Activated T-helper 1 cell treated with Interleukin-2 at 50 U/mL for 16 hours (primary cell): ENCODE measurements around the gene DCLK3.

Experiments used
- DNase-seq: peaks from one replicate; pipeline ENCODE4 v3.0.0-alpha.2; 2020; ENCODE audit warnings: low read depth

The DCLK3 gene

DNA sequence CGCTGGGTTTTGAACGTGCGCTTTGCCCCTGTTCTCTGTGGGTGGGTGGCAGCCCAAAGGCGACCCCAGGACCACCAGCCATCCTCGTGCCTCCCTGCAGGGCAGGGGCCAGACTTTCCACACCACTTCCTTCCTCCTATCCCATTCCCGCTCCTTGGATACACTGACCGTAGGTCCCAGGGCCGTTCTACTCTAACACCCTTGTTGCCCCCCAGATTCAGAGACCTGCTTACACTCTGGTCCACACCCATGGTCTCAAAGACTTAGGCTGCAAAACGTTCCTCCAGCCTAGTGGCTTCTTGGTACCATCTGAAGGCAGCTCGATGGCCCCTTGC lies 318 bp upstream of the DCLK3 start:
- DNase-seq: no peak

DNA sequence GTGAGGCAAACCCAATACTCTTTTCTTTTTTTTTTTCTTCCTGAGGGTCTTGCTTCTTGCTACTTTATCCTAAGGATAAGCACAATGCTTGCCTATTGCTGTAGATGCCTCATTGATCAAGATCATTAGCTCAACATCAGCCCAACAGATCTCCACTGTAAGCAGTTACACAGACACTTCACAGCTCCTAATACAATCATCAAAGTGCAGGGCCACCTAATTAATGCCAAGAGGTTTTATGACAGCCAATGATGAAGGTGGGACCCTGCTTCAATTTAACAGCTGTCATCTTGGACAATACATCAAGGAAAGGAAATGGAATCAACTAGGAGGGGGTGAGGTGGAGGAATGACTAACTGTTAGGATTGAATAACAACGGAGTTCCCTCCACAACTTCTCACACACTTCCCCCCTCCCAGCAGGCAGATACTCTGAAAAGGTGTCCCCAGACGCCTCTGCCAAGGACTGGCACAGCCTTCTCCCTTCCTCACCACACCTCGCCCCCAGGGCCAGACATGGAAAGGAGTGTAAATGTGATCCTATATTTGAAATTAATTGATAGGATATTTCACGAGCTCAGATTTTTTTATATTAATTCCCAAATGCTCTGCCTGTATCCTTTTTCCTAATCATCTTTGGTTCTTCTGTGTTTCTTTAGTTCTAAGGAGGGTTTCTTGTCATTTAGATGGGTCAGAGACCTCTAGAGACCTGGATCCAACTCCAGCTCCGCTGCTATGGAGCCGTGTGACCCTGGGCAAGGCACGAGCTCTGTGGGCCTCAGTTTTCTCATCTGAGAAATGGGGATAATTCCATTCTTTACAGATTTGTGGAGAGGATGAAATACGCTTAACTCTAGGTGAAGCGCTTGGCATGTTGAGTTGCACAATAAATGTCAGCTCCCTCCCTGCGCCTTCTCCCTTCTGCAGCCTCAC lies 1.2 kb downstream of the DCLK3 start:
- no peak for DNase-seq

DNA sequence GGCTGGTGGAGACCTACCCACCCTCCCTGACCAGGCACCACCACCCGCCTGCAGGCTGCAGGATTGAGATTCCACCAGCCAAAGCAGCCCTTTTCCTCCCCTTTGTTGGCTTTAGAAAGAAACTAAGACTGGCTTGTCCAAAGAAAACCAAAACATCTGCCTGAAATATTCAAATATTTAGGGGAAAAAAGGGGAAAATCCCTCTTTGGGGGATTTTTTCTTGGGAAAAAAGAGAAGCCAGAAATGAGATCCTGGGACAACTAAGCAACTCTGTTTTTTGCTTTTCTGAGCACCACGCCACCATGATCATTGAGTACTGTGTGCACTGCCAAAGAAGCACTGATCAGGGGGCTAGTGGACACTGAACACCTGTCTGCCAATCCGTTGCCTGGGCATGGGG lies 2.6 kb downstream of the DCLK3 start:
- DNase-seq: no peak

DNA sequence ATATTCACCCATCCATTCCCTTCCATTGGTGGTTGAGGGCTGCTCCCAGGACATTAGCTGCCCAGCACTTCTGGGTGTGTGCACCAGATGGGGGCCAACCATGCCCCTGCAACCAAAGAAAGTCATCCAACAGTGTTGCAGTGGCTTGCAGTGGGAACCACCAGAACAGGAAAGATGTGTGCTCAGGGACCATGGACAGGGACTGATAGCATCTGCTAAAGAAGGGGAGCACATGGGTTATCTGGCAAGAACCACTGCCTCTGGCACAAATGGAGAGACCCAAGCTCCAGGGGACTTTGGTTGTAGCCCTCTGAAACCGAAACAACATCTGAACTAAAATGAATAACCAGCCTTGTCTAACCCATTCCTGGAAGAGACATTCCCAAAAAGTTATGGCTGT lies 8.1 kb downstream of the DCLK3 start:
- no peak for DNase-seq

DNA sequence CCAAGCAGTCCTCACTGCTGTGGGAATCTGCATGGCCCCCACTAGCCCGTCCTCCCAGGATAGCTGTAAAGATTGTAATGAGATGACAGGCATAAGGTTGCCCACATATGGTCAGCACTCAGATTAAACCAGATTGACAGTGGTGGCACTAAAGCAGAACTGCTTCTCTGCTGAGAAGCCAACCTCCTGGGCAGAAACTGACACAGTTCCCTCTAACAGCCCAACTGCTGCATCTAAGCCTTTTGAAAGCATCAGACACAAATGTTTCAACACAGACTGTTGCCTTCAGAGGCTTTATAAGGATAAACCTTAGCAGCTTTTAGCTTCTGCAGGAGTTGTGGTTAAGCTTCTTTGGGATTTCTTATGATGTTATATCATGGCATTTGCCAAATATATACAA lies 13.0 kb downstream of the DCLK3 start:
- DNase-seq: no peak

DNA sequence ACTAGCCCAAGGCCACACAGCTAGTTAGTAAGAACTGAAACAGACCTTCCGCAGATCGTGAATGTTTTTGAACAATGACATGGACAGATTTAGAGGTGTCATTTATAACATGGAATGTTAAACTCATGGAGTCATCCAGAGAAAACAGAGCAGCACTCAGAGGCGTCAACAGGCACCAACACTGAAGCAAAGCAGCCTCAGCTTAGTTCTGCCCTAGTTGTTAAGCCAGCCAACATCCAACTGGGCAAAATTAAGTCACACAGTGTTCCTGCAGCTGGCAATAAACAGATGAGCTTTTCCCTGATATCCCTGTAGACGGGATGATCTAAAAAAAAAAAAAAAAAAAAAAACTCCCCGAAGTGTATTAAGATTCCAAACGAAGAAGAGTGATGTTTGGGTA lies 13.6 kb downstream of the DCLK3 start:
- no peak for DNase-seq

DNA sequence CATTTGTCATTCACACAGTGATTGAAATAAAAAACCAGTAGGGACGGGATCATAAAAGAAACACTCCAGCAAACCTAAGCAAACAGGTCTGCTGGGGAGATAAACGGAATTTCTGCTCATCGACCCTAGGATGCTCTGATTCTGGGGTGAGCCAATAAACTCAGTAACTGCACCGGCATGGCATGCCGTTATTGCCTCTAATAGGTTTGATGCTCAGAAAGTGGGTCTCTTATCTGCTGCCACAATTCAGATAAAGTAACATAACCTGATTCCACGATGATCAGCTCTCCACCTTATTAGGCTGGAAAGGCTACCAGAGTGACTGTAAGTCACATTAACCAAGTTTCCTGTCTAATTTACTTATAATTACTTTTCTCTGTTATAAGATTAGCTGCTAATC lies 19.6 kb downstream of the DCLK3 start:
- no peak for DNase-seq

DNA sequence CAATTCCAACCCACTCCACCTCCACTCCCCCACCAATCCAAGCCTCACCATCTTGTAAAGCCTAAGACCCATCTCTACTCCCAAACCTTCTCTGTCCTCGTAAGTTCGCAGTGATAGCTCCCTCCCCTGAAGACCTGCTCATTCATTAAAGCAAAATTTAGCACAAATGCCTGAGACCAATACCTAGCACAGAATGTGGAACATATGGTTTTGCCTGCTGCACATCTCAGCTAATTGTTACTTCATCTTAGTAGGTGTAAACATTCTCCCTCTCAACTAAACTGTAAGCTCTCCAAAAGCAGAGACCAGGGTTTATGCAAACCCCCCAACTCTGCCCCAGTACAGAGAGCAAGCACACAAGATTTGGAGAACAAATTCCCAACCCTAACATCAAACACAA lies 20.5 kb downstream of the DCLK3 start:
- no peak for DNase-seq

DNA sequence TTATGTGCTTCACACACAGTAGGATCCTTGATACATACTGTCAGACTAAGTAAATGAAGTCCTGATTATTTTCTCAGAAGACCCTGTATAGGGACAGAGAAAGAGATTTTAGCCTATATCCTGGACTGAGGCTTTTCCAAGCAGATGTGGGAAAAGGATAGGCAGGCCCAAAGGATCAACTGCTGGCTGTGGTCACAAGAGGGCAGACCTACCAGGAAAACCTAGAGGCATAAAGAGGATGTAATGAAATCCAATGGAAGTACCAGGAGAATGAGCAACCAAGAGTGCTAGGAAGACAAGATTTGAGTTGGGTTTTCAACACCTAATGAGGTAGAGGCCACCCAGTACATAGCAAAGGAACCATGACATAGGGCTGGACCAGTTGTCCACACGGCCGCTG lies 23.1 kb downstream of the DCLK3 start:
- no peak for DNase-seq

DNA sequence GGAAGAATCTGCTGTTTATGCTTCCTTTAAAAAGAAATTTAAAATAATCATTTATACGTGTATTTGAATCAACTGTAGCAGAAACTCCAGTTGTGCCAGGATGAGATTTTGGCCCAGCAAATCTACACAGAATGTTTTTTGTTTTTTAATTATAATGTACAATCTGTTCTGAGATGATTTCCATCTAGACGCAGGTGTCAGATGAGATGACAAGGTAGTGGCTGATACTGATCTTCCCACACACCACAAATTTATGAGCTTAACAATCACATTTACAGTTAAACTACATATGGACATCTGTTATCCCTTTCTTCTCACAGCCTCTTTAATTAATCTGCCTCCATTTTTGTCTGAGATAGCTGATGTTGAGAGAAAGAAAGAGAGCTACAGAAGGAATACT lies 23.6 kb downstream of the DCLK3 start:
- DNase-seq: no peak

DNA sequence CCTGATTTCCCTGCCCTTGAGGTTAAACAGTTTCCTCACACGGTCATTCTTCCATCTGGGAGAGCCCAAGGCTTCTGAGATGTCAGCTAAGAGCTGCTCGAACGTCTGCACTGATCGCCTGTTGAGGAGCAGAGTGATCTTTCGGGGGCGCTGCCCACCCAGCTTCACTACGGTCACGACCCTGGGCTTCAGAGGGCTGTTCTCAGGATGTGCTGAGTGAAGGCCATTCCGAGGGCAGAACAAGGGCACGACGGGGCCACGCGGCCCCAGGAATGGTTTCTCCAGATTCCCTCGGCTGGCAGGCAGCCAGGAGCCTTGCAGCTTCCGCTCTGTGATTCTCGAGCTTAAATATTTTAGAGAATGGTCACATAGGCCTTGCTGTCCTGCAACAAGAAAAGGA lies 25.7 kb downstream of the DCLK3 start:
- DNase-seq: no peak

DNA sequence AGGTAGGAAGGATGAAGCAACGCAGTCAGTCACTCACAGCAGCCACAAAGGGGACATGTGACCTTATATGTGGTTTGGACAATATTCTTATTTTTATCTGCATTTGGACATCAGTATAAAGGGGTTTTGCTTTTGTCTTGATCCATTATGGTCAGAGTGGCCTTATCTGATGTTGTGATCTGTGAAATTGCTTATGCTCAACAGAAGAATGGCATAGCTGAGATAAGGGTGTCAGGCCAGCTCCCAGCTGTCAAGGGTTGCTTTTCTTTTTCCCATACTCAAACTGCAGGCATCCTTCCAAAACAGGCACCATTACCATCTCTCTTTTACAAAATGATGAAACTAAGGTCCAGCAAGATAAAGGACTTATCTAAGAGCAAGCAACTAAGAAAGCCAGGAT lies 28.1 kb downstream of the DCLK3 start:
- no peak for DNase-seq

DNA sequence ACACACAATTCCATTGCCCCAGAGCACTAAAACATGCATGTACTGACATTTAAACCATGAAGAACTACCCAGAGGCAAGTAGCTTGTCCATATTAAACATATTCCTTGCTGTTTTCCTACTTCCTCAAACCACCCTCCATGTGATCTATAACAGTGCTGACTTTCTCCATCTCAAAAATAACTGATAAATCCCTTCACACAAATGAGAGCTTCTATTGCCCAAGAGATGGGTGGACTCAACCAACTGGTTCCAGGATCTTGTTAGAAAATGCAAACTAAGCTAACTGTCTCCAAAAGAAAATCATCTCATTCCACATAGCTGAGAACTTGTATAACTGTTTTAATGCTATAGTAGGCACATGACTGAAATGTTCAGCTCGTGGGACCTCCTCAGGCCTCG lies 29.6 kb downstream of the DCLK3 start:
- no peak for DNase-seq

DNA sequence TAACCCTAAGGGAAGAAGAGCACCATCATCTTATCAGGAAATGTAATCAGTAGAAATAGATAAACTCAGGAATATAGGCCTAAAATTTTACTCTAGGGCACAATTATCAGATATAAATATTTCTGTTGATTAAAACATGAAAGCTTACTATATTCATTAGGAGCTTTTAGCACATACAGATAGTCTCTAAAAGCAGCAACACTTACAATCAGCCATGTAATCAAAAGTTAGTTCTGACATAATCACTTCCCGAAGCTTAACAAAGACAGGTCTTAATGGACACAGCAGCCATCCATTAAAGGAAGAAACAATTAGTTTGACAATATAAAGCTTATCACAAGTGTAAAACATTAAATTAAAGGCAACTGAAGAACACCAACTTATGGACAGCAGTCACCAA lies 30.6 kb downstream of the DCLK3 start:
- DNase-seq: no peak

DNA sequence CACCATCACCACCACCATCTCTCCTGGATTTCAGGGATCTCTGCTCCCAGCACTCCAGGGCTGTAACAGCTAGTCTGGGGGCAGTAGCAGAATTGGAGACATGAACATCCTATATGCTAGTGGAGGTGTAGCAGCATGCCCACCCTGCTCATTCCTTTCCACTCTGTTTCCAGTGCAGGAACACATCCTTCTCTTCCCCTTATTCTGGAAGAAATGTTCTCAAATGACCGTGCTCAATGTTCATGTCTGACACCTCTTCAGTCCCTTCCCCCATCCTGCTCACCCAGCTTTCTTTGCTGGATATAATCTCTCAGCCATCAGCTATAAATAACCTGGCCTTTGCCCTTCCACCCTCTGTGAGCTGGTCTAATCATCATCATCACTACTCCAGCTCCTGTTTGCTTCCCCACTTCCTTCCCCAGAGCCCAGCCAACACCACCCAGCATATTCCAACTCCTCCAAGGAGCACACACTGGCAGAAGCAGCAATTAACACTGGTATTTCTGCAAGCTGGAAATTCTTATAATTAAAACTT lies 31.1 kb downstream of the DCLK3 start:
- no peak for DNase-seq

DNA sequence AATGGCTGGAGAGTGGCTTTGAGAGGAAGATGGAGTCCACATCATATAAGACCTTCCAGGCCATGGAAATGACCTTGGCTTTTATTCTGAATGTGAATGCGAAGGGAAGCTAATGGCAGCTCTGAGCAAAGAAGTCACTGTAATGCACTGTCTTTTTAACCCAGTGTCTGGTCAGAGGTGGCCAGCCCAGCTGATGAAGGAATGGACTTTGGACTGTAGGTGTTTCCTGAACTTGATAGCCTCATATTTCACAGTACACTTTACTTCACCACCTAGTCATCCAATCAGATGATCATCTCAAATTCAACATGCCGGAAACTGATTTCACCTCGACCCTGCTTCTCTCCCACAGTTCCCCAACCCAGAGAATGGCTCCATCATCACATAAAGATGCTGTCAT lies 33.4 kb downstream of the DCLK3 start:
- DNase-seq: no peak

DNA sequence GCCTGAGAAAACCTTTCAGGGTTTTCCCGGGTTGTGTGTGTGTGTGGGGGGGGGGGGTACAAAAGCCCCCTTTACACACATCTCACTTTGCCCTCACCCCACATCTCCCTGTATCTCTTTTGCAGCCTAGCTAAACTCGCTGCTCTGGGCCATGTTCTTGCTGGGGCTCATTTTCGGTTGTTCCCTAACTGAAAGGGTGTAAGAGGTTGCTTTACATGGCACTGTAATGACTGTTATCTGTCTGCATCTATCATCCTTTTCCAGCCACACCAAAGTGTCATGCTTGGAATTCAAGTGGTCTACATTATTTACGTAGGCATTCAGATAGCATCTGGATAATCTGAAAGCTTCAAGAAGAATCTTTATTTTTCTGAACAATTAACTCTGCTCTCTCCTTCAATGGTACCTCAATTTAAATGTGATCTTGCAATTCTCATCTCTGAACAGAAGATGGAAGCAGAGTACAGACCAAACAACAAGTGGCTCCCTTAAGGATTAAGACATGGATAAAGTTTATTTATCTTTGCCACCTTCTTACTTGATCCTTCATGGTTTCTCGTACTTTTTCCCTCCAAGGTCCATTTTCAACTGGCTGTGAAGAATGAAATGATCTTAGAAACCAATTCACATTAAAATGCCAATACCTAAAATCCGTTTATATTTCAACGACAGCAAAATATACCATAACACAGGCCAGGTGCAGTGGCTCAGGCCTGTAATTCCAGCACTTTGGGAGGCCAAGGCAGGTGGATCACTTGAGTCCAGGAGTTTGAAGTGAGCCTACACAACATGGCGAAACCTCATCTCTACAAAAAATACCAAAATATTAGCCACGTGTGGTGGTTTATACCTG lies 34.9 kb downstream of the DCLK3 start:
- DNase-seq: no peak

DNA sequence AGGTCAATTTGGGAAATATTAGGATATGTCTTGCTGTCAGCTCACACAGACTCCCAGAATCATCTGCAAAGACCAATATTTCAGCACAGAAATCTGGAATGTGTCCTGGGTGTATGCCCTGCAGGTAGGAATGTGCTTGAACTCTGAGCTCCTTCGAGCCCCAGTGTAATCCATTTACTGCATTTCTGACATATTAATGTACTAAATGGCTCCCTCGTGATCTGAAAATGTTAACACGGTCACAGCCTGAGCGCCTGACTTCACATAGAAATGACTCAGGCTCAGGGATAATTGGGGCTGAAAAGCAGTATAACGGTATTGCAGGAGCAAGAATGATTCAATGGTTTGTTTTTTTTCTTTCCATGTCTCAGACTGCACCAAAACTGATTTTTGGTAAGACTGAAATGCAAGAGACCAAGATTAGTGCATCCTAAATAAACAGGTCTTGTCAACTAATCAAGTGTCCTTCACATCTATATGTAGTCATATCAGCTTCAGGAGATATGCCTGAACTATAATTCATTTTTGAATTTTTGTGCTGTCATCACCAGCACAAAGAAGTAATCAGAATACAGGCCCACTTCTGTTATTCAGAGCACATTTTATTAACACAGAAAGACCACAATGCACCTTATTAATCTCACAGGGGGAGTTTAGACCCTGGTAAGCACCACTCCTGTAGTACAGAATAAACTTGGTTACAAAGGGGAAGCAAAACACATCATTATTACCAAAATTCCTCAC lies 49.8 kb downstream of the DCLK3 start:
- DNase-seq: no peak

DNA sequence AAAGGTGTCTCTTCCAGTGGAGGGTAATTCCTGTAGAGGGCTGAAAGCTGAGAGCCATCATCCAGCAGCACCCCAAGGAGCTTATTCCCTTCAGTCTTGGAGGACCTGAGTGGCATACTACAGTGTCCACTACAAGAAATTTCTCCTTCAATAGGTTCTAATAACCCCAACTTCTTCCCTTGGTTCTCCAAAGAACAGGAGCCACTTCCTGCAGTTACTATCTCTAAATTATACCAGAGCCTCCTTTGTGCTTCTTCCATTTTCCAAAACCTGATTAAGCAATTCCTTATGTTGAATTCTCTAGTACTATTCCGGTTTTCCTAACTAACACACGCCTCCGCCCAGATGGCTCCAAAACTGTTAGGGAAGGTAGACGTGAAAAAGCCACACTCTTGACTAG lies 50.4 kb downstream of the DCLK3 start:
- no peak for DNase-seq

DNA sequence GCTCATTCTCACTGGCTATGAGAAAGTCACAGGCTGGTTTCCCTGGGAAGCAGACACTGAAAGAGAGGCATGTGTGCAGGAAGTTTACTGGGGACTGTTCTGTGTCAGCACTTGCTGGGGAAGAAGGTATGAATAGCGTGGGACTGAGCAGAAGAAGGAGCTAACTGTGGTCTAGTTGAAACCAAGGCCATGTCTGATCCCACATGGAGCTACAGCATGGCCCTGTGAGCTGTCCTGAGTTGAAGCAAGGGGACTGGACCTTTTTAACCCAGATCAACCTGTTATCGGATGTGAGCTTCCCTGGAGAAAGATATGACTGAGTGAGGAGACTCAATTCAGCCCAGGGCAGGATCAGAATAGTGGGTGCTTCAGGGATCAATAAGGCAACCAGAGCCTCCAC lies 53.7 kb downstream of the DCLK3 start:
- DNase-seq: no peak

DNA sequence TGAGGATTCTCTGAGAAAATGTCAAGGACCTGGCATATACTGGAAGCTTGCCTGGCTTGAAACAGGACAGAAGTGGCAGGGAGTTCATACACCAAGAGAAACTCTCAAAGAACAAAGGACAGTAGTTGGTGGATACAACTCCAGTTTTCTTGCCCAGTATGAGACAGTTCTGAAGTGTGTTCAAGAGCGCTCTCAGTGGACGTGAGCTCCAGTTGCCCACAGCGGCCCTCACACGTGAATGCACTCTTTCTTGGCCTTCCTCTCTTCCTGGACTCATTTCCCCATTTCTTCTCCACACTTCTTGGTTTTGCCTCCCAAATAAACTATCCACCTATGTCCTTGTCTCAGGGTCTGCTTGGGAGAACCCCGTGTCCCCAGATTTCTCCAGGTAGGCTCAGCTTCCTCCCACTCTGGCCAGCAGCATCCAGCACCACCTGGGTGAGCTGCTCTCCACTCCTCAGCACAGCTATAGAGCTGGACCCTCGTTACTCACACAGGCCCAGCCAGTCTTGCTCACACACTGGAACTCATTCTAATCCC lies 54.5 kb downstream of the DCLK3 start:
- no peak for DNase-seq

DNA sequence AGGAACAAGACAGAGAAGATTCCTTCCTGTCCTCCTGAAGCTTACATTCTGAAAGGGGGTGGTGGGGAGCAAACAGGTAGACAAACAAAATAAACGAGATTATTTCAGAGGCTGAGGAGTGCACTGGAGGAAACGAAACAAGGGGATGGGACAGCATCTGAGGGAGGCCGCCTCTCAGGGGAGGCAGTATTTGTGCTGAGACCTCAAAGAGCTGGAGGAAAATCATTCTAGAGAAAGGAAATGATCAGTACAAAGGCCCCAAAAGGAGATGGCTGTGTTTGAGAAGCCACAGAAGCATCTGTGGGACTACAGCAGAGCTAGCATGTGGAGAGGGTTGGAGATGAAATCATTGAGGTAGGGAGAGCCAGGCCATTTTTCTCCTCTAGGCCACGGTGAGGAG lies 55.1 kb downstream of the DCLK3 start:
- no peak for DNase-seq
